Neutrophil (primary cell): ENCODE data around the gene ABCA1.

ENCODE experiments used
- H3K27ac ChIP-seq: fragments of 200-600 bp; sonication (generic); 2 replicates; pipeline ENCODE4 v1.5.1; 2016; ENCODE audit warnings: mild to moderate bottlenecking, moderate library complexity
- H3K27me3 ChIP-seq: fragments of 200-600 bp; sonication (generic); 2 replicates; pipeline ENCODE4 v1.6.0; 2016; ENCODE audit warnings: mild to moderate bottlenecking
- H3K36me3 ChIP-seq: fragments of 200-600 bp; sonication (generic); 2 replicates; pipeline ENCODE4 v1.5.1; 2017
- H3K4me1 ChIP-seq, 2 experiments: fragments of 200-600 bp in 1 of 2; sonication (generic) in 1 of 2; 1 replicate in 1 of 2; 2 replicates in 1 of 2; pipeline versions ENCODE4 v1.5.1 to v1.6.1; 2013 to 2016; ENCODE audit warnings: low read depth in 1 of 2, low read length in 1 of 2, mild to moderate bottlenecking in 1 of 2, moderate library complexity in 1 of 2; ENCODE audit not compliant: control insufficient read depth in 1 of 2, insufficient read depth in 1 of 2
- H3K4me3 ChIP-seq, 2 experiments: fragments of 200-600 bp in 1 of 2; sonication (generic) in 1 of 2; 1 replicate in 1 of 2; 2 replicates in 1 of 2; pipeline ENCODE4 v1.5.1; 2013 to 2016; ENCODE audit warnings: low read depth in 1 of 2, low read length in 1 of 2, mild to moderate bottlenecking in 1 of 2, moderate library complexity in 1 of 2
- H3K9me3 ChIP-seq: fragments of 200-600 bp; sonication (generic); 2 replicates; pipeline ENCODE4 v1.5.1; 2016
- TF ChIP-seq, protein P1 (sequence below): fragments of 200-600 bp; sonication (generic); IDR thresholded peaks from 2 replicates; pipeline ENCODE4 v1.5.1; 2016; ENCODE audit warnings: antibody characterized with exemption

The ABCA1 gene

DNA sequence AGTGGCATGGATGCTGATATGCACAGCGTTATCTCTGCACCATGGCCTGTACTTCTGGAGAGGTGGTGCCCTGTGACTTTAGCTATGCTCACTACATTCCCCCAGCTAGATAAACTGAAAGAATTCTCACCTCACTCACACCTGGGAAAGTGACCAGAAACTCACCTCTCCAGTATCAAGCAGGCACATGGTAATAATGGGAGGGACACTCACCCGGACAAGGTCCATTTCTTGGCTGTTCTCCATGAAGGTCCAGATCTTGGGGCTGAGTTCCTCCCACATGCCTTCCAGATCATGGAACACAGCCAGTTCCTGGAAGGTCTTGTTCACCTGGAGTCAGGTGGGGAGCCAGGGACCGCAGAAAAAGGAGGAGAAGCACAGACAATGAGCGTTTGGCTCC, 91.2 kb downstream of the ABCA1 start:
- TF ChIP-seq, protein P1, sequence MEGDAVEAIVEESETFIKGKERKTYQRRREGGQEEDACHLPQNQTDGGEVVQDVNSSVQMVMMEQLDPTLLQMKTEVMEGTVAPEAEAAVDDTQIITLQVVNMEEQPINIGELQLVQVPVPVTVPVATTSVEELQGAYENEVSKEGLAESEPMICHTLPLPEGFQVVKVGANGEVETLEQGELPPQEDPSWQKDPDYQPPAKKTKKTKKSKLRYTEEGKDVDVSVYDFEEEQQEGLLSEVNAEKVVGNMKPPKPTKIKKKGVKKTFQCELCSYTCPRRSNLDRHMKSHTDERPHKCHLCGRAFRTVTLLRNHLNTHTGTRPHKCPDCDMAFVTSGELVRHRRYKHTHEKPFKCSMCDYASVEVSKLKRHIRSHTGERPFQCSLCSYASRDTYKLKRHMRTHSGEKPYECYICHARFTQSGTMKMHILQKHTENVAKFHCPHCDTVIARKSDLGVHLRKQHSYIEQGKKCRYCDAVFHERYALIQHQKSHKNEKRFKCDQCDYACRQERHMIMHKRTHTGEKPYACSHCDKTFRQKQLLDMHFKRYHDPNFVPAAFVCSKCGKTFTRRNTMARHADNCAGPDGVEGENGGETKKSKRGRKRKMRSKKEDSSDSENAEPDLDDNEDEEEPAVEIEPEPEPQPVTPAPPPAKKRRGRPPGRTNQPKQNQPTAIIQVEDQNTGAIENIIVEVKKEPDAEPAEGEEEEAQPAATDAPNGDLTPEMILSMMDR, result no peak
- no peak overlapping the region for H3K4me3 ChIP-seq
- no peaks in the 10 kb centered on the region for H3K27me3 ChIP-seq
- no peaks in the 10 kb centered on the region for H3K9me3 ChIP-seq
- no peaks in the 10 kb centered on the region for H3K4me1 ChIP-seq
- H3K36me3 ChIP-seq, result peaks cover 88% of the 10 kb centered on the region
- H3K27ac ChIP-seq, result no peak overlapping the region

DNA sequence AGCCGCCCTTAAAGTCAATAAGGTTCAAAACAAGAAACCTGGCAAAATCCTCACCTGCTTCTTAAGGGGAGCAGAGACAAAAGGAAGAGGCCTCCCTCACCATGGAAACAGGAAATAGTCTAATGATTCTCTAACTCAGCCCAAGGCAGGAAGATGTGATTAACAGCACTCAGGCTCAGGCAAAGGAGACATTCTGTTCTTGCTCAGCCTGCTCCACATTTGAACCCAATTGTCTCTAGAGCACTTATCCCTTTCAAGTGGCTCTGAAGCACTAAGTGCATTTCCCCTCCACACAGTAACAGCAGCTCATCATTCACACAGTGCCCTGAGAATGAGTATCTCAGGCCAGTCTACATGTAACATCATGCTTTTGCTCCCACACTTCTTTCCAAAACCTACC, 91.7 kb downstream of the ABCA1 start:
- H3K4me1 ChIP-seq, result no peaks in the 10 kb centered on the region
- TF ChIP-seq, protein P1, result no peak
- H3K36me3 ChIP-seq, result peaks cover 90% of the 10 kb centered on the region
- H3K27me3 ChIP-seq, result no peaks in the 10 kb centered on the region
- no peaks in the 10 kb centered on the region for H3K9me3 ChIP-seq
- H3K27ac ChIP-seq, result no peak overlapping the region
- H3K4me3 ChIP-seq, result no peak overlapping the region

DNA sequence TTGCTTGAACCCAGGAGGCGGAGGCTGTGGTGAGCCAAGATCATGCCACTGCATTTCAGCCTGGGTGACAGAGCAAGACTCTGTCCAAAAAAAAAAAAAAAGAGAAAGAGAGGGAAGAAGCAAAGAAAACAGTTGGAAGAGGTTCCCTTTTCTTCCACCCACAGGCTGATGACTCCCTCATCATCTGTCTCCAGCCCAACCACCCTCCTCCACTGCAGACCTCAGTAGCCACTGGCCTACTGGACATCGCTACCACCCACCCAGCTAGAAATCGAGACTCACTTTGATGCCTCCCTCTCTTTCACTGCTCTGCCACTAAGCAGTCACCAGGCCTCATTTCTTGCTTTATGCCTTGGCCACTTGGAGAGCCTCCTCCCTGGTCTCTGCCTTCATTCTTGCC, 92.8 kb downstream of the ABCA1 start:
- Histone ChIP-seq H3K9me3 (no peaks in the 10 kb centered on the region), H3K27me3 (no peaks in the 10 kb centered on the region), H3K4me3 (no peak overlapping the region), H3K27ac (no peak overlapping the region), H3K4me1 (no peaks in the 10 kb centered on the region), H3K36me3 (peaks cover 93% of the 10 kb centered on the region)
- TF ChIP-seq, protein P1, result no peak

DNA sequence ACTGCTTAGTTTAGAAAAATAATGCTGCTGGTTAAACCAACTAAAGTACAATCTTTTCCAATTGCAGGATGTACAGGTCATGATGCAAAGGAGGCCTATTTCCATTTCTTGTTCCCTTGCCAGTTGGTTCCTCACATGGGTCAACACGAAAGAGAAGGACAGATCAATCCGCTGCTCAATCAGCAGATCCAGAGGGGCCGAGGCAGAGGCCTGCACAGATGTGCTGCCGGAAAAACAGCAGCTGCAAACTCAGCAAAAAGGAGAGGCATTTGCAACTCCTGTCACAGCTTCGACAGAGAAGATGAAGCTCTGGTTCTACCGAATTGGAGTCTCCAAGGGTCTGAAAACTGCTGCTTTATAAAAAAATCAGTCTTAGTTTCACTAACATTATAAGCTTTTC, 94.3 kb downstream of the ABCA1 start:
- Histone ChIP-seq H3K27ac (no peak overlapping the region), H3K4me1 (no peaks in the 10 kb centered on the region), H3K4me3 (no peak overlapping the region), H3K27me3 (no peaks in the 10 kb centered on the region), H3K9me3 (no peaks in the 10 kb centered on the region), H3K36me3 (peaks cover 94% of the 10 kb centered on the region)
- TF ChIP-seq, protein P1, result no peak

DNA sequence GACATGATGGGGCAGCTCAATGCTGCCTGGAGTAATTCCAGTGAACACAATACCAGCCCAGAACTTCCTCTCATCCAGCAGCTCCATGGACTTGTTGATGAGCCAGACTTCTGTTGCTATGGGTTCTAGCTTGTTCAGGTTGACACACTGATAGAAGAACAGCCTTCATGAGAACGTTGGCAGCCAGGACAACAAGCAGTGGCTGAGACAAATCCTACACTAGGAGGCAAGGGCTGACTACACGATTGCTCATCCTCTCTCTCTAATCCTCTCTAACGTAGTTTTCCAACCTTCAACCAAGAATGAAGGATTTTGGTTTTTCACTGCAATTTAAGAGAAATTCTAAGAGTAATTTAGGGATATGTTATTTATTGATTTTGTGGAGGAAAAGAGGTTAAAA, 96.3 kb downstream of the ABCA1 start:
- Histone ChIP-seq H3K27me3 (no peaks in the 10 kb centered on the region), H3K36me3 (peaks cover 100% of the 10 kb centered on the region)

More for the DNA sequence above, 96.3 kb downstream of the ABCA1 start:
- H3K4me1 ChIP-seq, result no peaks in the 10 kb centered on the region
- no peak overlapping the region for H3K4me3 ChIP-seq
- peaks cover 3% of the 10 kb centered on the region for H3K9me3 ChIP-seq
- H3K27ac ChIP-seq, result no peak overlapping the region
- TF ChIP-seq, protein P1, result no peak
